HL-60/S4 treated with retinoic acid at 250 ng/mL for 4 days and 3 days (cell line): ENCODE measurements around the gene ACOT7.

ENCODE experiments used
- in situ Hi-C: fragments of 300-500 bp; cut with MboI; formaldehyde crosslinking; loops from 2 replicates; pipeline ENCODE4 v1.7.0; 2022; ENCODE audit warnings: low sequenced_read_pairs

The ACOT7 gene

DNA sequence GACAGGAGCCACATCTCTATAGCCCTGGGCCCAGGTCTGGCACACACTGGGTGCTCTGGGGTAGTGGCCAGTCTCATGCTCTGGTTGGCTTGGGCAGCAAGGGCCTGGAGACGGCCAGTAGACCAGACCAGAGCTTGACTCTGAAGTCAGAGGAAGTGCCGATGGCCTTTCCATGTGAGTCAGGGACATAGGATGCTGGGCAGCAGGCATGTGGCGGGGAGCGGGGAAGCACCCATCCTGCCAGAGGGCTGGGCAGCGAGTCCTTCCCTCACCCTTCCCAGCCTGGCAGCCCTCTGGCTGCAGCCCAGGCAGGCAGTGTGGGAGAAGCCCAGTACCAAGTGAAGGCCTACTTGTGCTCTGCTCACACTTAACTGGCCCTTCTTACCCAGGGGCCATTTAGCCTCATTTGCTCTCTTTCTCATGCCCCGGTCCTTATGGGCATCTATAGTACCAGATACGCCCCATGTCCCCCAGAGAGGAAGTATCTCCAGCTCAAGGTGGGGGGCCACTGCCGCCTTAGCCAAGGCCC lies 136.0 kb downstream of the ACOT7 start:
- in situ Hi-C loops, result loop anchor here (10.0 kb wide), 1 partner anchor 87 kb away; no protein-coding TSS in a partner anchor

DNA sequence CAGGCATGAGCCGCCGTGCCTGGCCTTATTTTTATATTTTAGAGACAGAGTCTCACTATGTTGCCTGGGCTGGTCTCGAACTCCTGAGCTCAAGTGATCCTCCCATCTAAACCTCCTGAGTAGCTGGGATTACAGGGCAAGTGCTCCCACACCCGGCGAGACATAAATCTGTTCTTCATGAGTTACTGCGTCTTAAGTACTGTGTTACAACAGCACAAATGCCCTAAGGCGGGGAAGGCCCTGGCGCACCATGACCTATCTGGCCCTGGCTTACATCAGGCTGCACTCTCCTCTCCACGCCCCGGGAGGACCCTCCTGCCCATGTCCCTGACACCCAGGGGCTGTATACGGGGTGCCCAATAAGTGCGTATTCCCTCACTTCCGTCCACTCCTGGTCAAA lies 136.9 kb downstream of the ACOT7 start:
- in situ Hi-C loops, result loop anchor here (10.0 kb wide), 1 partner anchor 88 kb away; no protein-coding TSS in a partner anchor

DNA sequence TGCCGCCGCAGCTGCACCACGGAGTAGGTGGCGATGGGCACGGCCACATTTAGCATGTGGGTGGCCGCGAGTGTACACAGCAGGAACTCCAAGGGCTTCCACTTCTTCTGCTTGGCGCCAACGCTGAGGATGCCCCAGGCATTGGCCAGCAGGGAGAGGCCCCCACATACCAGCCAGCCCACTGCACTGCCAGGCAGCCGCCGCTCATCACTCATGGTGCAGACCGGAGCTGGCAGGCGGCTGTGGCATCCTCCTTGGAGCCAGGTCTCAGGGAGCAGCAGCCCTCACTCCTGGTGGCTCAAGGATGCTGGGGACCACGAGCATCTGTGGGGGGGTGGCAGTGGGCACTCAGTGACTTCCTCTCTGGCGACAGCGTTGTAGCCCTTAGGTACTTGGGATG lies 138.9 kb downstream of the ACOT7 start:
- in situ Hi-C loops, result loop anchor here (10.0 kb wide), 1 partner anchor 90 kb away; no protein-coding TSS in a partner anchor

DNA sequence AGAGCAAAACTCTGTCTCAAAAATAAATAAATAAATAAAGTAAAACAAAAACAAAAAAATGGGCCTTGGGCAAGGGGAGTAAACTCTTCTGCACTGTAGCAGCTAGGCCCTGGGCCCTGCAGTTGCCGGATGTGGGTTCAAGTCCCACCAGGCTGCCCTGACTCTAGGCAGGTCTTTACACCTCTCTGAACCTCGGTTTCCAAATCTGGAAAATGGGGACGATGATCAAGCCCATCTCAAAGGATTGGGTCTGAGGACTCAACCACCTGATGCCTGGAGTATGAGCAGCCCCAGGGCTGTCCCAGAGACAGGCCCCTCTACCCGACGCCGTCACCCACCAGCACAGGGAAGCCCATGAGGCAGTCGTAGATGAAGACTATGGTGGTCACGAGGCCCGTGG lies 140.2 kb downstream of the ACOT7 start:
- in situ Hi-C loops, result loop anchor here (10.0 kb wide), 1 partner anchor 91 kb away; no protein-coding TSS in a partner anchor

GRCh38 chr1:6252374-6252710 lies 141.2 kb downstream of the ACOT7 start:
- in situ Hi-C loops, result loop anchor here (10.0 kb wide), 1 partner anchor 92 kb away; no protein-coding TSS in a partner anchor

DNA sequence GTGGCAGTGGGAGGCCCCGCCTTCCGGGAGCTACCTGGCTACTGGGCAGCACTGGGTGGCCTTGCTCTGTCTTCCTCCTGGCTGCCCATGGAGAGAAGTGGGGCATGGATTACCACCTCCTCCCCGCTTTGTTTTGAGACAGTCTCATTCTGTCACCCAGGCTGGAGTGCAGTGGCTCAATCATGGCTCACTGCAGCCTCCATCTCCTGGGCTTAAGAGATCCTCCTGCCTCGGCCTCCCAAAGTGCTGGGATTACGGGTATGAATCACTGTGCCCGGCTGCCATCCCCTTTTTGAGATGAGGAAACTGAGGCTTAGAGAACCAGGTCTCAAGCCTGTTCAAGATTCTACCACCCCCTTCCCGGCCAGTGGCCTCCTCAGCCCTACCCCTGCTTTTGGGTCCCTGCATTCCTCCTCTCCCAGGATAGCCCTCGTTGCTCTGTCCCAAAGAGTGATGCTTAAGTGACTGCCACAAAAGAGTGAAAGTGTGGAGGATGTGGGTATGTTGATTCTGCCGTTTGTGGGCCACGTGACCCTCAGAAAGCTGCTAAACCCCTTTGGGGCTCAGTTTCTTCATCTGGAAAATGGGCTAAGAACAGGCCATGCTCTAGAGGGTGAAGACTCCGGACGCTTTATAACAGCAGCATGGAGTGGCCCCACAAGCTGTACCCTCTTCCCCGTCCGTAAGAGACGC lies 141.7 kb downstream of the ACOT7 start:
- in situ Hi-C loops, result loop anchor here (10.0 kb wide), 1 partner anchor 93 kb away; no protein-coding TSS in a partner anchor

- in situ Hi-C loops, result loop anchor here (10.0 kb wide), 1 partner anchor 94 kb away; no protein-coding TSS in a partner anchor
These were observed 142.3 kb downstream of the ACOT7 start for GRCh38 chr1:6251233-6251632.

- in situ Hi-C loops, result loop anchor here (10.0 kb wide), 1 partner anchor 95 kb away; no protein-coding TSS in a partner anchor
These were observed 143.6 kb downstream of the ACOT7 start for GRCh38 chr1:6249739-6250689.

GRCh38 chr1:6248932-6249738 lies 144.4 kb downstream of the ACOT7 start:
- in situ Hi-C loops, result no loop called here

DNA sequence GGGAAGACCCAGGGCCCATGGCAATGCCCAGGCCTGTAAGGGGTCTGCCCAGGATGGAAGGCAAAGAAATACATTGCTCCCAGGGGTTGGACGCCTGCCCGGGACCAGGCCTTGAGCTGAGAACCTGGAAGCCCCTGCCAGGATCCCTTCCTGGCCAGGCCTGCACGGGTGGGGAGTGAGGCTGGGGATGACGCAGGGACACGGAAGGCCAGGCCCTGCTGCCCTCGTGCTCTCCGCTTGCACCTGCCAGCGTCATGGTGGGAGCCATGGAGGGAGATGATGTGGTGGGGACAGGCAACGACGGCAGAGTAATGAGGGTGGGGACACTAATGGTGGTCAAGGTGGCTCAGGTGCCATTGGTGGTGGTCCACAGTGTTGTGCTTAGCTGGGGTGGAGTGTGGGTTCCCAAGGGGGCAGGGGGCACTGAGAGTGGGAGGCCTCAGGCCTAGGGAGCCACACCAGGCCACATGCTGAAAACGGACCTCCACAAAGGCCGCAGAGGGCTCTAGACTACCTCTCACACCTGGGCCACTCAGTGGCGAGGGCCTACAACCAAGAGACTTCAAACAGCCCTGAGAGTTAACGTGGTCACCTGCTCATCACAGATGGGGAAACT lies 145.3 kb downstream of the ACOT7 start:
- in situ Hi-C loops, result no loop called here

DNA sequence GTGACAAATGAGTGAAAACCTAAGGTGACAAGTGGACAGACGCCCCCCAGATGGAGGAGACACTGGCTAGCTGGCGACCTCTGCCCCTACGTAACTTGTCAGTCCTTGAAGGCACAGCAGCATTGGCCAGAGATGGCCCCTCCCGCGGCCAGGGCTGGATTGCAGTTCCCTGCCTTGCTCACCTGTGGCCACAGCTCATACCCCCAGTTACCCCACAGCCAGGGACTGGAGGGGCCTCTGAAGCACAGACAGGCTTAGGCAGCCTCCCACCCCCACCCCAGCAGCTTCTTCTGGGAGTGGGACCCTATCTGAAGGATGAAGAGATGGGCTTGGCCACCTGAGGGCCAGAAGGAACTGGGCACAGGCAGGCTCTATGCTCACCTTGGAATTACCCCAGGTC lies 145.9 kb downstream of the ACOT7 start:
- in situ Hi-C loops, result no loop called here

GRCh38 chr1:6246497-6247467 lies 146.8 kb downstream of the ACOT7 start:
- in situ Hi-C loops, result no loop called here

DNA sequence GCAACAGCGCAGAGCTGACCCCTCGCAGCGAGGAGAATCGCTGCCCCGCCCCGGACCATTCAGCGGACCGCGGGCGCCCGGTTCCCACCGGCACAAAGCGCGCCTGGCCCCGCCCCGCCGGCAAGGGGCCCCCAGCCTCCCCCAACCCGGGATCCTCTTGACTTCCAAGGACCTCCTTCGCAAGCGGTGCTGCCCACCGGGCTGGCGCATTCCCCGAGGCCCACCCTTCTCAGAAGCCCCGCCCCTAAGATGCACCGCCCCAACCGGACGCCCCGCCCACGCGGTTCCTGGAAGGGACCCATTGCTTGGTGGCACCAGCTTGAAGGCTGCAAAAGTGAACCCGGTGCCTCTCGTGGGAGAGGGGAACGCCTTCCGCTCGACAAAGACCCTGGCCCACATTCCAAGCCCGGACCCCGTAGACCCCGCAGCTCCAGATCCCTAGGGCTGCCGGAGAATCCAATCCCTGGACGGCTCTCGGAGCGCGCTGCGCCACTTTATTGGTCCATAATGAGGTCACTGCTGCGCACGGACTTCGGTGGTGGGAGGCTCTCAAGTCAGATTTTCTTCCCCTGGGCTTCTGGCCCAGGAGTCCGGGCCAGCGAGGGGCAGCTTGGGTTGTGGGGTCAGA lies 147.6 kb downstream of the ACOT7 start:
- in situ Hi-C loops, result no loop called here

DNA sequence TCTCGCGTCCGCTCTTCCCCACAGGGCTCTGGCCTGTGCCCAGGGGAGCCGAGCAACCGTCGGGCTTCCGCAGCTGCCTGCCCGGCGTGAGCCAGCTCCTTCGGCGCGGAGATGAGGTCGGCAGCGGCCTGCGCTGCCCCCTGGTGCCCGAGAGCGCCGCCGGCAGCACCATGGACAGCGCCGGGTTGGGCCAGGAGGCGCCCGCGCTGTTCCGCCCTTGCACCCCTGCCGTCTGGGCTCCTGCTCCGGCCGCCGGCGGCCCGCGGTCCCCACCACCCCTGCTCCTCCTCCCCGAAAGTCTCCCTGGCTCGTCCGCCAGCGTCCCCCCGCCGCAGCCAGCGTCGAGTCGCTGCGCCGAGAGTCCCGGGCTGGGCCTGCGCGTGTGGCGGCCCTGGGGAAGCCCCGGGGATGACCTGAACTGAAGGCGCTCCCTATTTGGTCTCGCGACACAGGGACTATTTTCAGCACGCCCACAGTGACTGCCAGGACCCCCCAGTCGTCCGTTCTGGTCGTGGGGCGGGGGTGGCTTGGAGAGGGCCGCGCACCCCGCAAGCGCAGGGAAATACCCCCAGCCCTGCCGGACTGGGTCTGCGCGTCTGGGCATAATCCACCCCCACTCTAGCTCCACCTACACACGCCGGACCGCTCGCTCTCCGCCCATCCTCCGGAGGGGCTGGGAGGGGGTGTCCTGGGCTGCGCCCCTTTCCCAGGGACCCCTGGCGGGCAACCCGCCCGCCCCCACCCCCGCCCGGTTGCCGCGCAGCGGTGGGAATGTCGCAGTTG lies 148.3 kb downstream of the ACOT7 start:
- in situ Hi-C loops, result no loop called here

DNA sequence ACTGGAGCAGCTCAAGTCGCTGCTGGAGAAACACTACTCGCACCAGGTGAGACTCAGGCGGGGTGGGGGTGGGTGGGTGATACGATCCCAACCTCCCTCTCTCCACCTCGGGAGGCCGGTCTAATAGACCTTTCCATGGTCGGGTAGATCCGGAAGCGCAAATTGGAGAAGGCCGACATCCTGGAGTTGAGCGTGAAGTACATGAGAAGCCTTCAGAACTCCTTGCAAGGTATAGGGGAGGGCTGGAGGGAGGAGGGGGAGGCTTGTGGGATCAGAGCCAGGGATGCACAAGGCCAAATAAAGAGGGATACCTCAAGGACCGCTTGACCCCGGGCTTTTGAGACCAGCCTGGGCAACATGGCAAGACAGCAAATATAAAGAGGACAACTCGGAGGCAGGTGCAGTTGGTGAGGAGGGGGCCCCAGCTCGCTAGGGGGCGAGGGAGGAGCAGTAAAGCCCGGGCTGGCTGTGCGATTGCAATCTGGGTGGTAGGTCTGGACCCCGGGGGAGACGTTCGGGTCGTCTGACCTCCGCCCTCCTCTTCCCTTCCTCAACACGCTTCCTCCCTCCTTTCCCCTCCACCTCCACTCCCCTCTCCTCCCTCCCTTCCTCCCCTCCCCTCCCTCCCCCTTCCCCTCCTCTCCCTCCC lies 149.0 kb downstream of the ACOT7 start:
- in situ Hi-C loops, result no loop called here

- in situ Hi-C loops, result no loop called here
These were observed 149.6 kb downstream of the ACOT7 start, which contains the start of gene HES3 for GRCh38 chr1:6243993-6244392. HES3 (plus strand) TSS chr1:6244179; CDS start chr1:6244366, 187 bp downstream.
